ENCODE results near the gene FAM98A.

Gene FAM98A

DNA sequence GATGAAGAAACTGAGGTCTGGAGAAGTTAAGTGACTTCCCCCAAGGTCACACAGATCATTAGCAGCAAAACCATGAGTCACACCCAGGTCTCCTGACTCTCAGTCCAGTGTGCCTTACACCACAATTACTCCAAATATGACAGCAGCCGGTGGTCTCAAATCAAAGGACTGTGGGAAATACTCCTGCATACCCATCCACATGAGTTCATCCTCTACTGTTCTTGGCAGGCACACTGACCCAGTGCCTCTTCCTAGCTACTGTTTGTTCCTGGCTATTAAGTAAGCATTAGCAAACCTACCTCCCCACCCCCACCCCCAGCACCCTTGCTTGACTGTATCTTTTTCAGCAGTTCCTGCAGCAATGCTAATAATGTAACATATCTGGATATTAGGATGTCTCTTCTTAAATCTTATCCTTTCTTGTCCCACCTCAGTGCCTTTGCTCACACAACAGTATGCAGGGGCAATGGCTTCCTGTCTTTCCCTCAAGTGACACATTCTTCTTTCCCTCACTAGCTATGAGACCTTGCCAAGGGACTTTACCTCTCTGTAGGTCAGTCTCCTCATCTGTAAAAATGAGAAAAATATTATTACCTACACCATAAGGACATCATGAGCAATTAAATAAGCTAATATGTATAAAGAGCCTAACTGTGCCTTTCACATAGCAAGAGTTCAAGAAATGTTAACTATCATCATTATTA, 46.2 kb downstream of the FAM98A start:
- in situ Hi-C loops (cut with MboI; ENCODE audit: low sequenced_read_pairs, unreplicated experiment), result no loop called here
- TF ChIP-seq, protein P1, sequence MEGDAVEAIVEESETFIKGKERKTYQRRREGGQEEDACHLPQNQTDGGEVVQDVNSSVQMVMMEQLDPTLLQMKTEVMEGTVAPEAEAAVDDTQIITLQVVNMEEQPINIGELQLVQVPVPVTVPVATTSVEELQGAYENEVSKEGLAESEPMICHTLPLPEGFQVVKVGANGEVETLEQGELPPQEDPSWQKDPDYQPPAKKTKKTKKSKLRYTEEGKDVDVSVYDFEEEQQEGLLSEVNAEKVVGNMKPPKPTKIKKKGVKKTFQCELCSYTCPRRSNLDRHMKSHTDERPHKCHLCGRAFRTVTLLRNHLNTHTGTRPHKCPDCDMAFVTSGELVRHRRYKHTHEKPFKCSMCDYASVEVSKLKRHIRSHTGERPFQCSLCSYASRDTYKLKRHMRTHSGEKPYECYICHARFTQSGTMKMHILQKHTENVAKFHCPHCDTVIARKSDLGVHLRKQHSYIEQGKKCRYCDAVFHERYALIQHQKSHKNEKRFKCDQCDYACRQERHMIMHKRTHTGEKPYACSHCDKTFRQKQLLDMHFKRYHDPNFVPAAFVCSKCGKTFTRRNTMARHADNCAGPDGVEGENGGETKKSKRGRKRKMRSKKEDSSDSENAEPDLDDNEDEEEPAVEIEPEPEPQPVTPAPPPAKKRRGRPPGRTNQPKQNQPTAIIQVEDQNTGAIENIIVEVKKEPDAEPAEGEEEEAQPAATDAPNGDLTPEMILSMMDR (IDR thresholded peaks at IDR 0.05; ENCODE audit: borderline replicate concordance, control extremely low read depth, extremely low read depth, insufficient read depth, missing control alignments), result no peak
- no peak for DNase-seq (ENCODE audit: low spot score)

DNA sequence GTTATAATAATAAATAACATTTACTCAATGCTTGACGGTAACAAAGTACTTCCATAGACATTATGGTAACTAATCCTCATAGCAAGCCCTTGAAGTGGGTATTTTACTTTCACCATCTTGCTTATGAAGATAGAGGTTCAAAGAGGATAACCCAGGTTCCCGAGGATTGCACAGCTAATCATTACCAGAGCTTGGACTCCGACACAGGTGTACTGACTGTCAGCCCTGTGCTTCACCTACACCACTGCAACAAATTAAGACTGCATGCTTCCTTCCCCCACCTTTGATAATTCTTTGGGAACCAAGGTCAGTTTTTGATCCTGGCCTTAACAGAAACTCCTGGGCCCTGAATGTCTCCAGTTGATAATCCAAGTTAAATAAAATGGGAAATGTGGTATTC, 48.9 kb downstream of the FAM98A start:
- no peak for DNase-seq (ENCODE audit: low spot score)
- TF ChIP-seq, protein P1 (IDR thresholded peaks at IDR 0.05; ENCODE audit: borderline replicate concordance, control extremely low read depth, extremely low read depth, insufficient read depth, missing control alignments), result no peak
- in situ Hi-C loops (cut with MboI; ENCODE audit: low sequenced_read_pairs, unreplicated experiment), result no loop called here

DNA sequence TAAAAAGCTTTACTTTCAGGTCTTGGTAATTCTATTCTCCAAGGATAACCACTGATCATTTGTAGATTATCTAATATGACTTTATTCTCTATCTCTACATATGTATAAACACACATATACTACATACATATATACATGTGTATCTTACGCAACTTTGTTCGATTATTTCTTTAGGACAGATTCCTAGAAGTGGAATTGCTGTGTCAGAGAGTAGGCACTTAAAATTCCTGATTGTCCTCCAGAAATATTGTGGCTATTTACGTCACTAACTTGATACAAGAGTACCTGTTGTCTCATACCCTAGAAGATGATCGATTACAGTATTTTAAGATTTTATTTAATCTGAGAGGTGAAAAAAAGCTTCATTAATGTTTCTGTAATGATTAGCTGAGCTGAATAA, 57.9 kb downstream of the FAM98A start:
- no peak for DNase-seq (ENCODE audit: low spot score)
- TF ChIP-seq, protein P1 (IDR thresholded peaks at IDR 0.05; ENCODE audit: borderline replicate concordance, control extremely low read depth, extremely low read depth, insufficient read depth, missing control alignments), result no peak
- in situ Hi-C loops (cut with MboI; ENCODE audit: low sequenced_read_pairs, unreplicated experiment), result no loop called here

GRCh38 chr2:33535421-33535820, 63.7 kb downstream of the FAM98A start:
- DNase-seq (ENCODE audit: low spot score), result no peak
- TF ChIP-seq, protein P1 (IDR thresholded peaks at IDR 0.05; ENCODE audit: borderline replicate concordance, control extremely low read depth, extremely low read depth, insufficient read depth, missing control alignments), result no peak
- in situ Hi-C loops (cut with MboI; ENCODE audit: low sequenced_read_pairs, unreplicated experiment), result no loop called here
